OCI-LY3 (cell line): ENCODE measurements around the gene ARRDC4.

ENCODE experiments used
- EZH2phosphoT487 ChIP-seq: fragments of 200-600 bp; shearing (Covaris generic); IDR thresholded peaks from 2 replicates; pipeline ENCODE4 v1.6.1; 2018; ENCODE audit warnings: antibody characterized with exemption, mixed run types, low read depth
- TF ChIP-seq, protein P1 (sequence below): fragments of 200-600, 300-600 bp; sonication (generic); IDR thresholded peaks from 2 replicates; pipeline ENCODE4 v1.5.1; 2014; ENCODE audit warnings: antibody characterized with exemption, low read length, low read depth

GRCh38 chr15:97998307-97999071, 38.0 kb downstream of the ARRDC4 start:
- TF ChIP-seq, protein P1, sequence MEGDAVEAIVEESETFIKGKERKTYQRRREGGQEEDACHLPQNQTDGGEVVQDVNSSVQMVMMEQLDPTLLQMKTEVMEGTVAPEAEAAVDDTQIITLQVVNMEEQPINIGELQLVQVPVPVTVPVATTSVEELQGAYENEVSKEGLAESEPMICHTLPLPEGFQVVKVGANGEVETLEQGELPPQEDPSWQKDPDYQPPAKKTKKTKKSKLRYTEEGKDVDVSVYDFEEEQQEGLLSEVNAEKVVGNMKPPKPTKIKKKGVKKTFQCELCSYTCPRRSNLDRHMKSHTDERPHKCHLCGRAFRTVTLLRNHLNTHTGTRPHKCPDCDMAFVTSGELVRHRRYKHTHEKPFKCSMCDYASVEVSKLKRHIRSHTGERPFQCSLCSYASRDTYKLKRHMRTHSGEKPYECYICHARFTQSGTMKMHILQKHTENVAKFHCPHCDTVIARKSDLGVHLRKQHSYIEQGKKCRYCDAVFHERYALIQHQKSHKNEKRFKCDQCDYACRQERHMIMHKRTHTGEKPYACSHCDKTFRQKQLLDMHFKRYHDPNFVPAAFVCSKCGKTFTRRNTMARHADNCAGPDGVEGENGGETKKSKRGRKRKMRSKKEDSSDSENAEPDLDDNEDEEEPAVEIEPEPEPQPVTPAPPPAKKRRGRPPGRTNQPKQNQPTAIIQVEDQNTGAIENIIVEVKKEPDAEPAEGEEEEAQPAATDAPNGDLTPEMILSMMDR = no peak
- TF ChIP-seq EZH2phosphoT487 = no peak
